Measurements from ENCODE around the gene GRAMD2A.

GRAMD2A gene

DNA sequence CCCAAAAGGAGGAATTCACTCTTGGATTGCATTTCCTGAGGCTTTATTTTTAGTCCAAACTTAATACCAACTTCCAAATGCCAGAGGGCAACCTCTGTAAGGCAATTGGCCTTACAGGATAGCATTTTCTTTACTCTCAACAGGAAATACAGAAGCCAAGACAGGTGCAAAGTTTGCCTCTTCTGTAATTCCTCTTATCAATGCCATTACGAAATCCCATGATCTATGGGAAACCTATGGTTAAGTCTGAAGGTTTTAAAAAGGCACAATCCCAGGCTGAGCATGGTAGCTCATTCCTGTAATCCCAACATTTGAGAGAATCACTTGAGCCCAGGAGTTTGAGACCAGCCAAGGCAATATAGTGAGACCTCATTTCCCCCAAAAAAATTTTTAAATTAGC is 18.5 kb upstream of the GRAMD2A start:
- no peak for DNase-seq

DNA sequence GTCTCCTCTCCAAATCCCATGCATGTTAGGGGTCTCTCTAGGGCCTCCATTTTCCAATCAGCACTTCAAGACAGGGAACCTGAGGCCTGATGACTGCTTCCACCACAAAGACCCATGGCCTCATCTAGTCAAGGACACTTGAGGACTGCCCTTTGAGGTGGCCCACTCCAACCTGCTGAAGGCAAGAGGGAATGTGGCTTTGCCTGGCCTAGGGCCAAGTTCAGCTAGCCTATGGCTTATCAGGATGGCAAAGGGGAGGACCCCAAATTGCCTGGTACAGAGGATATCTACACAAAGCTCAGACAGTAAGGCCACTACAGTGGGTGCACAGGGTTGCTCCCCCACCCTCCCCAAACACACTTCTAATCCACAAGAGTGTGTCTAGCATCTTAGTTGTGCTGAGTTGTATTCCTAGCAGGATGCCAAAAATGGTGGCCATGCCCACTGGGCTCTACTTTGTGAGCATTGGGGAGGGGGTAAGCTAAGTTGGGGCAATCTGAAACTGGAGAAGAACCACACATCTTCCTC is 10.0 kb upstream of the GRAMD2A start:
- DNase-seq = no peak

DNA sequence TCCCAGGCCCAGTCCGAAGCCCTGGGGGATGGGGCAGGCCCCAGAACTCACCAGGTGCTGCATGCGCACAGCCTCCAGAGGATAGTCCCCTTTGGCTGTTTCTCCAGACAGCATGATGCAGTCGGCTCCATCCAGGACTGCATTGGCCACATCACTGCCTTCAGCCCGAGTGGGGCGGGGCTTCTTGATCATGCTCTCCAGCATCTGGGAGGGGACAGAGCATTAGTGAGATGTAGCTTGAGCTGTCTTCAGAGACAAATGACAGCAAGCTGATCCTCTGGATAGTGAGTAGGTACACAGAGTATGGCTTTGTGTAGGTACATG is 9.1 kb upstream of the GRAMD2A start:
- DNase-seq = no peak

DNA sequence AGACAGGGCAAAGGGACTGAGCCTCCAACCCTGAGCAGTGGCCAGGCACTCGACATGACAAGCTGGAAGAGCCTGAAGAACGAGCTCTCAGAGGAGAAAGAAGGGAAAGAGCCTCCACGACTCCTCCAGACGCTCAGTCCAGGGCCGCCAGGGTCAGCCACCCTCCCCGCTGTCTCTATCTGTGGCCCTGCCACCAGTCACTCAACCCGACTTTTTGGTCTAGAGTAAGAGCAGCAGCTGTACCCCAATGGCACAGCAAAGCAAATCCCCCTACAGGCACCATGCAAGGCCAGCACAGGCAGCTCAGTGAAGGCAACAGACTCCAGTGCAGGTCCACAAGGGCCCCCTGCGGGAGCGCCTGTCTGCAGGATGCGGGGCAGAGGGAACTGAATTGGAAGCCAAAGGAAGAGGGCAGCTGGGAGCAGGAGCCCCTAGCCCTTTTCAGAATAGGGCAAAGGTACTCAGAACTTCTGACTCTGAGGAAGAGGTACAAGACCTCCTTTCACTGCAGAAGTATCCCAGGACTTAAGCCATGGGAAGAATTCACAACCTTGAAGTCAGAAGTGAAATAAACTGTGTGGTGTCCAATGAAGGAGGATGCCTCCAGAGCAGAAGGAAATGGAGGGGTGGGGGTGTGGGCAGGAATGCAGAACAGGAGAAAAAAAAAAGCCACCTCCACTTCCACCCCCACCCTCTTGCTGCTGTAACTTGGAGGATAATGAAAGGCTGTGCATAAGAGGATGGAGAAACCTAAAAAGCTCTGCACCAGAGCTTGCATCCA is 8.5 kb upstream of the GRAMD2A start:
- DNase-seq = no peak

DNA sequence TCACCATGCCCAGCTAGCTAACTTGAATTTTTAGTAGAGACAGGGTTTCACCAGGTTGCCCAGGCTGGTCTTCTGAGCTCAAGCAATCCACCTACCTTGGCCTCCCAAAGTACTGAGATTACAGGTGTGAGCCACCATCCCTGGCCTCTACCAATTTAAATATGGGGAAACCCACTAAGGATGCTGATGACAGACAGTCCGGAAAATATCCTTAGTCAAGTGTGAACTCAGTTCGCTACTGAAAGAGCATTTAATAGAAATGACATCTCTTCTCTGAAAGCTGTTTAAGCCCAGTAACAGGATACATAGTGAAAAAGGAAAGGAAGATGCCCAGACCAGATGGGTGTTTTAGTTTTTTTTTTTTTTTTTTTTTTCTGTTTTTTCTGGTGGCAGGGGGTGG is 7.7 kb upstream of the GRAMD2A start:
- DNase-seq = no peak

DNA sequence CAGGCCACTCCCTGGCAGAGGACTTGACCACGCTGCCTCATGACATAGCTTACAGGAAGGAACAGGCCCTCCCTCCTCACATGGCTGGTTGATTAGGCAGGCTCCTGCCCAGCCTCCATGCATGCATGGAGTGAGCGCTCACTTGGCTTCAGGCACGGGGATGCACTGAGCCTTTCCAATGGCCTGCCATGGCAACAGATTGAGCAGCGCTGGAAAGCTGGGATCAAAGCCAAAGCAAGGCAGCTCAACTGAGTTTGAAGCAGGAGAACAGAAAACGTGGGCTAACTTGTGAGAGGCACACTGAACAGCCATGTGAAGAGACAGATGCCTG is 5.9 kb upstream of the GRAMD2A start:
- no peak for DNase-seq

DNA sequence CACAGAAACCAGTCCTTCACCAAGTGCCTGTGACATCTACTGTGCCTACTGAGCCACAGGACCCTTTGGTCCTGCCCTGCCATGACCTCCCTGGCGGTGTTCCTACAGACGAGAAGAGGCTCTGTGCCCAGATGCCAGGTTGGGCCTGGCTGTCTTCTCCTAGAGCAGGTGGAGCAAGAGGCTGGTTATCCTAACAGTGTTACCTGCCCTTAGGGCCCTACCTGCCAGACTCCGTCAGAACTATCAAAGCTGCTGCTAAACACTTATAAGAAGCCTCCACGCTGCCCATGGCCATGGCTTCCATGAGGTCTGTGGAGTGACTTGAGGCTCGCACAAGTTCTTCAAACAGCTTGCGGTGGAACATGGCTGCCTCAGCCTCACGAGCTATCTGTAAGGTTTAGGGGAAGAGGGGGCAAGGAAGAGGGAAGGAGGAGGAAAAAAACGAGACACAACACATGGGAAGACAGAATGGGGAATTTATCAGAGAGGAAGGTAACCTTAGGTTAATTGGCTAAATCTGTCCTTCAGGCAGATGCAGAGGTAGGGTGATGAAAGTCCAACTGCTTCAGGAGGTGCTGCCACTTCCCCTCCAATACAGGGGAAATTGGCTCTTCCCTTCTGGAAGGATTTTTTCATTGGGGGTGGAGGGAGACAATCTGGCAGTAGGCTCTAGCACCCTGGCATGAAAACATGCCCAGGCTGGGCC is 5.4 kb upstream of the GRAMD2A start:
- DNase-seq = no peak

DNA sequence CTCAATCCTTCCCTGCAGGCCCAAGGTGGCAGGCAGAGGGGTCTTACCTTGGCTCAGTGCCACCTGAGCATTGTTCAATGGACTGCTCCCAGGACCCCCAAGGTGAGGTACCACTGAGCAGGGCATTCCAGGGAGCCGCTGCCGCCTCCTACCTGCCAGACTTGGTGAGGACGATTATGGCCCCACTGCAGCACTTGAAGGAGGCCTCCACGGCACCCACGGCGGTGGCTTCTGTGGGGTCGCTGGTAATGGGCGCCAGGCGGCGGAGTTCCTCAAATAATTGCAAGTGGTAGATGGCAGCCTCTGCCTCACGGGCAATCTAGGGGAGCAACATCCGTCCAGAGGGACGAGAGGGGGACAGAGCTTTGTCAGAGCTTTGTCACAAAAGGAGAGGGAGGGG is 4.7 kb upstream of the GRAMD2A start:
- DNase-seq = no peak

DNA sequence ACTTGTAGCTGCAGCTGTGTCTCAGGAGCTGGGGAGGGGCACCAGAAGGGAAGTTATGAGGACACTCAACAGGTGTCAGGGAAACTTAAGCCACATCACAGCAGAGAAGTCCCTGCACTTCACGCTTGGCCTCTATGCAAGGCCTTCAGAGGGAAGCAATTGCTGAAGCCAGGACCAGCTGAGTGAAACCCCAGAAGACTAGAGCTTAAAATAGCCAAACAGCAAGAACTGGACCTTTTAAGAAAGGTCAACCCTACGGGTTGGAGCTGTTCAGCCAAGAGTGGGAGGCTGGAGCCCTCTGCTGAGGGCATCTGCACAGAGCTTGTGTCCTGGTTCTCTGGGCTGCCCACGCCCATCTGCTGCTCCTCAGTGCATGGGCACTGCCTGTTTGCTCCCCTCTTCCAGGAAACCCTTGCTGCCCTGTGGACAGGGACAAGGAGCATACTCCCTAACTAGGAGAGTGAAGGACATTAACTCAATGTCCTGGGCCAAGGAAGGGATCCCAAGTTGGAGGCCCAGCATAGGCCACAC is 3.9 kb upstream of the GRAMD2A start:
- DNase-seq = no peak

DNA sequence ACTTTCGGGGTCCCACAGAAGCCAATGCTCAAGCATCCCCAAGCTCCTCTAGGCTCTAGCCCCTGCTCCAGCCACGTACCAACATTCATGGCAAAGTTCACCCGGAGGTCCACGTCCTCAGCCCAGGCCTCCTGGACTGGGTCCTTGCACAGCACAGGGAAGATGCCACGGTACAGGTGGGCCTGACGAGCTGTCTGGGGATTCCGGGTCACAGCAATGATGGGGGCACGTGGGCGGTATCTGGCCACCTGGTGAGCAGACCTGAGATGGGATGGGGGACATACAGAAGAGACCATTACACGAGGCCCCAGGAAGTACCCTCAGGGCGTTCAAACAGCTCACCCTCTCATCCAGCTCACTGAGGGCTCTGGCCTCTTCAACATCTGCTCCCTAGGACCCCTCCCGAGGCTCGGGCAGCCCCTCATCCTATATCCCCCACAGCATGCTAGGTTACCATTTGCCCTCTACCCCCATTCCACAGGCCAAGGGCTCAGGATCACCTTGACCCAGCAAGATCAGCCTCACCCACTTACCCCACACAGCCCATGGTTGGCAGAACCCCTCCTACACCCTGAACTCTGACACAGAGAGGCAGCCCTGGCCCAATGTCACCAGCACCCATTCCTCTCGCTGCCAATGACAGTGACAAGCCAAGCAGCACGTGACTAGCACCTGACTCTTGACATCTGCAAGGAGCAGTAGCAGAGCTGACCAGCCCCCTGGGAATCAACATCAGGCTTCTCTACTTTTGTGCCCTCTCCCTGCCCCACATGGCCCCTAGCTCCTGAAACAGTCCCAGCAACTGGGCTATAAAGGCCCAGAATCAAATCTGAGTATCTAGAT is 3.0 kb upstream of the GRAMD2A start:
- no peak for DNase-seq

DNA sequence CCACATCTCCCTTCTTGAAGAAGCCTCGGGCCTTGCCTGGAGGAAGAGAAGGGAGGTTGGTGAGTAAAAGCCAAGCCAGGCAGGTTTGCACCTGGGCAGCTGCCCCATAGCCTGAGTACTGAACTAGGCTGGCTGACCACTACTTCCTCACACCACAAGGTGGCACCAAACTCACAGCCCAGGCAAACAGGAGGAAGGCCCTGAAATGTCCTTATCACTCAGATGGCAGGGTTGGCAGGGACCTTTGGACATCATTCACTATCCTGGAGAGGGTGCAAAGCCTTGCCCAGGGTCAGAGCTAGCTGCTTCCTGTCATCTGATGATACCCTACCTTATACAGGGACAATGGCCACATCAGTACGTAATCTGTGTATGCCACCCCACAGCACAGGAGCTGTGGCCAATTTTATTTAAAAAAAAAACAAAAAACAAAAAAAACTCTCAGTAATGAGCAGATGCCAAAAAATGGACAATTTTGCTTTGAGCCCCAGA is 2.2 kb upstream of the GRAMD2A start:
- peak; percentile 67 for DNase-seq

DNA sequence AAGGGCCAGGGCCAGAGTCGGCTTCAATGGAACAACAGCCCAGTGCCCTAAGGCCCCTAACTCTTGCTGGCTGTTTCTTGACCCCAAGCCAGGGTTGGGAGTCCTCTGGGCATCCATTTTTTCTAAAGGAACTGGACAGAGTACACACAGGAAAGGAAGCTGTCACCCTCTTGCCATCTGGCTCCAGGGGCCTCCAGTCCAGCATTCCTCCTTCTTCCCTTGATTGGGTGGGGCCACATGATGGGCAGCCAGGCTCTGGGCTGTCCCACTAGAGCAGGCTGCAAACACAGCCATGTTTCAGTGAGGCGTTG is 1.6 kb upstream of the GRAMD2A start:
- DNase-seq = no peak

DNA sequence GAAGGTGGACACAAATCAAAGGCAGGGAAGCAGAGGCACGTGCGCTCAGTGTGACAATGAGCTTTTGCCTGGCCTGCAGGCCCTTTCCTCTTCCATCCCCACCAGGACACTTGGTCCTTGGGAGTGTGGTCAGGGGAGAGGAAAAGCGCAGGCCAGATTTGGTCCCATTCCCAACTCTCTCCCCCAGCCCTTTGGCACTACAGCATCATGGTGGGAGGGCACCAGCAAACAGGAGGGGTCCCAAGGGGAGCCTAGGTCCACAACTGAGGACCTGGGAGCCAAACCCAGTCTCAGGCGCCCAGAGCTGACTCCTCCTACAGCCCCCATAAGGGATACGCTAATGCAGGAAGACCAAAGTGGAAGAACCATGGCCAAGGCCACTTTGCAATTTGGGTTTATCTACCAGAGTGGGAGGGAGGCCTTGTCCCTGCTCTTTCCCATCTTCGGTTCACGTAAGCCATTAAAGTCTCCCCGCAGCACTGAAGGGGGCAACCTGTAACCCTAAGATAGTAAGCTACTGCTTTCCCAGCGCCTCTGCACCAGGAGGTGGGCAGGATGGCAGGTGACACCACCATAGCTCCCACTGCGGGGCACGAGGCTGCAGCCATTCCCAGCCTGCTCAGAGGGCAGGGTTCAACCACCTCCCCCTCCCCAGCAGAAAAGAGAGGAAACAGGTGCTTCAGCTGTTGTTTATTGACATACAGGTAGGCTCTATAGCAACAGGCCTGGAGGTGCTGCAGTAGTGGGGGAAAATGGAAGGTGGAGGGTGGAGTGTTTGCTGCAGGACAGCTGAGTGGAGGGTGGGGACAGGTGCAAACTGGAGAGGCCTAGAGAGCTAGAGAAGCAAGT is 993 bp upstream of the GRAMD2A start:
- DNase-seq = no peak

DNA sequence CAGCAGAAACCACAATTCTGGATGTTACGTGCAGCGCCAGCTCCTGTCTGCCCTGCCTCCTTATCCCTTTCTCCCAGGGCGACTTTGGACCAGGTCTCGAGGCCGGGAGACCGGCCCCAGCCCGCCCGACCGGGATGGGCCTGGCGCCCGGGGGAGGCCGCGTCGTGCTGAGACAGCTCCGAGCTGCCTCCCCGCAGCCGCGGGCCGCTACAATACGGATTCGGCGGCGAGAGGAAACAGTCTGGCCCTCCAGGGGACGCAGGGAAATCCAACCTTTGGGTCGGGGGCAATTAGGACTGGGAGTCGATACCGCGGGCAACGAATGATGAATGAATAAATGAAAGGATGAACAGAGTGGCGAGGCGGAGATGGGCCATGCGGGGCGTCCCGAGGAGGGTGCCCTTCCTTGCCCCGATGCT is 537 bp downstream of the GRAMD2A start:
- DNase-seq = no peak

DNA sequence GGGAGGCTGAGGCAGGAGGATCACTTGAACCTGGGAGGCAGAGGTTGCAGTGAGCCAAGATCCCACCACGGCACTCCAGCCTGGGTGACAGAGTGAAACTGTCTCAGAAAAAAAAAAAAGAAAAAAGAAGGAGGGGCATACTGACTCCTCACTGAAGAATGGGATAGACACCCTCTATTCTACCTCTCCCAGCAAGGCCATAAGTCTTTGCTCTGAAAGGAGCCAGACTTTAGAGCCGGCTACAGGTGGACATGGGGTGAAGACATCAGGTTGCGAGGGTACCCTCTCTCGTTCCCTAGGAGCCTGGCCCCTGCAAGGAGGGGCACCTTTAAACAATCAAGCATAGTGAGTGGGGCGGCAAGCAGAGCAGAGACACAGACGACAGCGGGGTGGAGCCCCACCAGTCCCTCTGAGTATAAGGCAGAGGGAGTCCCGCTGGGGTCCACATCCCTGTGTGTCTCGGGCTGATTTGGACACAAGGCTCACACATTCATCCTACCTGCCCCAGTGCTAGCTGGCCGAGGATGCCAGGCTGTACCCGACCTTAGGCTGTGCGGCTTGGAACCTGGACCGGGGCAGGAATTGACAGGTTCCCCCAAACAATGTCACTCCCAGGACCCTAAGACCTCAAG is 1.1 kb downstream of the GRAMD2A start:
- no peak for DNase-seq

DNA sequence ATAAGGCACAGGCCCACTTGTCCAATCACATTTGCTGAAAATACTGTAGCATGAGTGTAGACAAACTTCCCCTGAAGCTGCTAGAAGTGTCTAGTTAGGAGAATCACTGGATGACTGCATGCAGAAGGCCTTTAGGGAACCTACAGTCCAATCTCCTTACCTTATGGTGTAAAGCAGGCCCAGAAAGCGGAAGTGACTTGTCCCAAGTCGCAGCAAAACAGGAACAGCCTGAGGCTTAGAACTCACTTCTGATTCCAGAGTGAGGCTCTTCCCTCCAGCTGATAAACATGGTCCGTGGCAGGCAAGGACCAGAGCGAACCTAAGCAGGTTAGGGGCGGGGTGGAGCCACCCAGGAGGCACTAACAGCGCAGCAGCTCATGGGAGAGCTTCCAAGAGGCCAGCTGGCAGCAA is 2.5 kb downstream of the GRAMD2A start:
- DNase-seq = no peak

DNA sequence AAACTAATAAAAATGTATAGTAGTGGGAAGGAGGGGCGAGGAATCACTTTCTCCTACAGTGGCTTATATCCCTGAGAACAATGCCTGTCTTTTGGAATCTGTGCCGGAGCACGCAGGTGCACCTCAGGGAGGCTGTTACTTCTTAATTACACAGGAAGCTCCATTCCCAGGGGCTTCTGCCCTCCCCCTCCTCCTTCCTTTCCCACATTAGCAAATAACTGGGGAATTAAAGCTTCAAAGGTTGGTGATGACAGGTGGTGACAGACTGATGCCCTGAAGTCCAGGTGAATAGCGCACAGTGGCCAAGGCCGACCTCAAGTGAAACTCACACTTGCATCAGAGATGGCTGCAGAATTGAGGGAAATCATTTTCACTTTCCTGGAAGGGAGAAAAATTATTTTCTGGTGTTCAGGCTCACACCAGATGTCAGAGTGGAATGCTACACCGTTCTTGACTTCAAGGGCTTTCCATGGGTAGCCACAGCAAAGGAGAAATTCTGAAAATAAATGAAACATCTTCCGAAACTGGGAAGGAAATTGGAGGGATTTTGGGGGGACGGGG is 3.7 kb downstream of the GRAMD2A start:
- no peak for DNase-seq

DNA sequence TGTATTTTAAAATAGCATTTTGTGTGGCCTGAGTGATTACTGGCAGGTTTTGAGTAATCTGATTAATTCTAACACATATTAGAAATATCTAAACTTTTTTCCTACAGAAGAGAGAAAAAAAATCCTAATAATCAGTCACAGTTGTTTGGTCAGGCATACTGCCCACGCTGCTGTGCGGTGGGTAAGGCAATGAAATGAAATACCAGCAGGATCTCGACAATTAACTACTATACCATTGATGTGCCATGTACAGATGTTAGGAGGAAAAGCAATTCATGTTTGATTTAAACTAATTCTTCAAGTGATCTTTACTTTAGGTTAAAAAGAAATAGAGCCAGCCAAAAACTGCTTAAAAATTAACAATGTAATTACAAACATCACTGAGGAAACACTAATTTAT is 5.2 kb downstream of the GRAMD2A start:
- no peak for DNase-seq

DNA sequence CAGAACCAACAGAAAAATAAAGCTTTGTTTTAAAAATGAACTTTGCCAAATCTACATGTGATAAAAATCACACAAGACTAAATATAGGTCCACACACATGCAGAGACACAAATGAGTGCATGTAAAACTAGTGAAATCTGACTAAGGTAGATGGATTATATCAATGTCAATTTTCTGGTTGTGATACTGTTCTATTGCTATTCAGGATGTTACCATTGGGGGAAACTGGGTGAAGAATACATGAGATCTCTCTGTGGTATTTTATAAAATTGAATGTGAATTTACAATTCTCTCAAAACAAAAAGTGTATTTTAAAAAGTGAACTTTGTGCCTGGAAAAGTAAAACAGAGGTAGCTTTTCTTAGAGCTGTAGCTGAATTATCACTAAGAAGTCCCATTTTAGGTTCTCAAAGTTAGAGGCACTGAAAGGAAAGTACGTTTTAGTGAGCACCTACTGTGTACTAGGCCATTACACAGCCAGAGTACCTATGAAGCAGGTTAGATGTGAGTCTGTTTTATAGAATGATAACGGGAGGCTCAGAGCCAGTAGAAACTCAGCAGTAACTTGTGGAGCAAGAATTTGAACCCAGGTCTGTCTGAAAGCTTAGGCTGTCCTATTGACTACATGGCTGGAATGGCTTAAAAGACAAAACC is 8.2 kb downstream of the GRAMD2A start:
- no peak for DNase-seq

DNA sequence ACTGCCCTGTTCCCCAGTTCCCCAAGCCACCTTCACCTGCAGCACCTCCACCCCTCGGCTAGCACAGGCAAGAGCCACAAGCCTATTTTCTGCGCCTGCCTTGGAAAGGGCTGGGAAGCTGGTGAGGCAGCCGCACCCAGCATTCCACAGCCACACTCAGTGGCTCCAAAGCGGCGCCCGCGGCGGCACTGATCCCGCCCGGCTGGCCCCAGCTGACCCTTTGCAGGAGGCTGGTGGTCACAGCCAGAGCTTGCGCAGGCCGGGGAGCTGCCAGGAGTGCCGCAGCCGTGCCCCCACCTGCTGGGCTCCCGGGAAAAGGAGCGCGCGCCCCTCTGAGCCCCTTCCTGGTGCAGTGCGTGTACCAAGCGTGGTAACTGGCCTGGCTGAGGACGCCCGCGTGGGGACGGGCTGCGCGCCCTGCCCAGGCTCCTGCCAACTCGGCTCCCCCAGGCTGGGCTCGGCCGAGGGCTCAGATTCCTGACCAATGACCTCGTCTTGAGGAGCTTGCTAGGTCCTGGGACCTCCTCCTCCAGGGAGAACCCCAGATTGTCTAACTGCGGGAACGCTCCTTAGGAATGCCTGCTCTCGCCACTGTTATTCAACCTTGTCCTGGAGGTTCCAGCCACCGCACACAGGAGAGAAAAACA is 13.3 kb downstream of the GRAMD2A start:
- DNase-seq = no peak

DNA sequence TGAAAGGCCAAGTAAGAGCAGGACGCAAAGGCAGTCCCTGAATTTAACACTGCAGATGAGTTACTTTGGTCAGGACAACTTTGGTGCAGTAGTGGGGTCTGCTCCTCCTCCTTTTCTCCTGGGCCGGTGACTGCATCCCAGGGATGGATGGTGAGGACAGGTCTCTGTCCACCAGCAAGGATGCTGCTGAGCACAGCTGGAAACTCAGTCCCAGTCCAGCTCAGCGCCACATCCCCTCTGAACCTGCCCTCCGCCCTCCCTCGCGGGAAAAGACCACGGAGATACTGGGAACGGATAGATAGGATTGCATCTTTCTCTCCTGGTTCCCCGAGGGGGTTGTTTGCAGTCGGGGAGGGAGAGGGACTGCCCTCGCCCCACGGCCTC is 13.8 kb downstream of the GRAMD2A start:
- no peak for DNase-seq

Measured in activated CD4-positive, alpha-beta T cell treated with anti-CD3 and anti-CD28 coated beads for 1 hour (primary cell).